ENCODE measurements around the gene PTP4A2. TPM values are rescaled to one million over a fixed set of nuclear protein-coding genes. Genes with fewer than 3 reads are reported as not detected.

Gene PTP4A2
- total and polyA plus RNA-seq, 2 of the 8 experiments (the other 6 are each of a cell fraction or from before 2014, with no cell fraction given) = 87.4 to 214 TPM

DNA sequence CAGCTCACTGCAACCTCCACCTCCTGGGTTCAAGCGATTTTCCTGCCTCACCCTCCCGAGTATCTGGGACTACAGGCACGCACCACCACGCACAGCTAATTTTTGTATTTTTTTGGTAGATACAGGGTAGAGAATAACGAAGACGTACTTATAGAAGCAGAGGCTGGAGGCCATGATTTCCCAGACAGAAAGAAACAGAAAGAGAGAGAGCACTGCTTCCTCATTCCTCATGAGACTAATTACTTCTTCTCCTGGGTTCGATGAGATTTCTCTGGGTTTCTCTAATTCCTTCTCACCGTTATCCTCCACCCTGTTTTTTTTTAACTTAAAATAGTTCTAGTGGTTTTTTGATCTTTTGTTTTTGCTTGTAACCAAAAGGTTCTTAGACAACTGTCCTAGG is 23.4 kb upstream of the PTP4A2 start:
- no peak overlapping the region for H3K14ac ChIP-seq (ENCODE audit: insufficient read length)
- no peak overlapping the region for H2AK5ac ChIP-seq (ENCODE audit: low read depth, low read length)
- H3K9me3 ChIP-seq (ENCODE audit: insufficient read depth in 2 of 2, low read depth in 1 of 2, low read length in 1 of 2) = no peaks in the 10 kb centered on the region
- WGBS, 2 experiments (ENCODE audit: extremely low coverage in 1 of 2, insufficient coverage in 1 of 2, insufficient read length in 1 of 2, insufficient replicate concordance in 2 of 2, low coverage in 1 of 2, low lambda C conversion rate in 2 of 2, missing lambda C conversion rate in 1 of 2) = 90% methylated on average over 8 of the region's 8 CpGs; no CpG with 5 or more reads in 1 of the 2 experiments
- no peaks in the 10 kb centered on the region for H3K79me1 ChIP-seq (ENCODE audit: low read depth, low read length)
- no peak overlapping the region for H2BK15ac ChIP-seq (ENCODE audit: low read length)
- H3K4me2 ChIP-seq (ENCODE audit: insufficient read depth in 1 of 2, low read depth in 2 of 2, low read length in 2 of 2) = no peak overlapping the region
- no peak overlapping the region for H3K18ac ChIP-seq (ENCODE audit: extremely low read depth, low read length)
- H2BK20ac ChIP-seq (ENCODE audit: low read length) = no peak overlapping the region
- FAIRE-seq (no peak), DNase-seq (ENCODE audit: low read depth in 1 of 2, low spot score in 2 of 2) (no peak)
- H4K8ac ChIP-seq (ENCODE audit: extremely low read depth, insufficient read depth, low read length) = no peak overlapping the region
- no peak overlapping the region for H3K23ac ChIP-seq (ENCODE audit: insufficient read length)
- no peak overlapping the region for H3K4ac ChIP-seq (replicated peaks; ENCODE audit: insufficient read length, low read depth, low read length)
- no peak overlapping the region for H2BK120ac ChIP-seq (replicated peaks; ENCODE audit: low read depth, low read length)
- H4K5ac ChIP-seq (ENCODE audit: insufficient read length, low read depth, low read length) = no peak overlapping the region
- H3K27ac ChIP-seq (ENCODE audit: low read depth, low read length) = no peak overlapping the region
- no peak overlapping the region for H2BK5ac ChIP-seq (ENCODE audit: low read depth, low read length)
- no peak overlapping the region for H3K9ac ChIP-seq (replicated peaks in 1 of 4; ENCODE audit: extremely low read depth in 1 of 4, low read depth in 3 of 4, low read length in 3 of 4)
- CTCF ChIA-PET (ENCODE audit: partially characterized antibody) = interaction anchor here (0.7 to 5.7 kb wide), 9 partner anchors 10 to 171 kb away, joined by 3 to 48 read pairs (median 4); no protein-coding TSS in a partner anchor
- no peak overlapping the region for H2BK12ac ChIP-seq (ENCODE audit: low read depth, low read length)
- no peaks in the 10 kb centered on the region for H3K36me3 ChIP-seq (ENCODE audit: control insufficient read depth in 2 of 4, insufficient read depth in 4 of 4, low read length in 3 of 4)
- peaks cover 0 to 3% of the 10 kb centered on the region in 2 experiments for H4K20me1 ChIP-seq (replicated peaks in 1 of 2; ENCODE audit: control insufficient read depth in 1 of 2, insufficient read depth in 2 of 2, low read length in 2 of 2)
- no peaks in the 10 kb centered on the region for H3K79me2 ChIP-seq (ENCODE audit: control insufficient read depth in 1 of 2, insufficient read depth in 2 of 2, low read length in 2 of 2)
- H3K56ac ChIP-seq (replicated peaks; ENCODE audit: insufficient read length, low read depth, low read length) = no peak overlapping the region
- H2AFZ ChIP-seq (ENCODE audit: low read length) = no peak overlapping the region
- H3K4me1 ChIP-seq (replicated peaks in 1 of 4; ENCODE audit: control insufficient read depth in 3 of 4, insufficient read depth in 4 of 4, low read length in 3 of 4) = no peaks in the 10 kb centered on the region; a peak in 1 of 7 replicates
- H3K4me3 ChIP-seq (ENCODE audit: extremely low read depth in 1 of 4, insufficient read depth in 2 of 4, low read depth in 3 of 4, low read length in 4 of 4) = no peak overlapping the region
- H3K23me2 ChIP-seq (ENCODE audit: low read depth, low read length) = no peaks in the 10 kb centered on the region
- no peak overlapping the region for H4K91ac ChIP-seq (replicated peaks; ENCODE audit: insufficient read length, low read length)
- H3K27me3 ChIP-seq (replicated peaks in 1 of 4; ENCODE audit: control insufficient read depth in 3 of 4, extremely low read depth in 1 of 4, insufficient read depth in 3 of 4, low read length in 3 of 4) = no peaks in the 10 kb centered on the region
- POLR2A ChIA-PET (ENCODE audit: partially characterized antibody) = interaction anchor here (0.7 to 2.1 kb wide), 5 partner anchors 13 to 30 kb away, joined by 3 to 11 read pairs (median 4); no protein-coding TSS in a partner anchor
